Measurements from ENCODE around the gene KCNIP4. TPM values are rescaled to one million over a fixed set of nuclear protein-coding genes. Genes with fewer than 3 reads are reported as not detected.

The KCNIP4 gene
- total RNA-seq, 1 donor: not detected

DNA sequence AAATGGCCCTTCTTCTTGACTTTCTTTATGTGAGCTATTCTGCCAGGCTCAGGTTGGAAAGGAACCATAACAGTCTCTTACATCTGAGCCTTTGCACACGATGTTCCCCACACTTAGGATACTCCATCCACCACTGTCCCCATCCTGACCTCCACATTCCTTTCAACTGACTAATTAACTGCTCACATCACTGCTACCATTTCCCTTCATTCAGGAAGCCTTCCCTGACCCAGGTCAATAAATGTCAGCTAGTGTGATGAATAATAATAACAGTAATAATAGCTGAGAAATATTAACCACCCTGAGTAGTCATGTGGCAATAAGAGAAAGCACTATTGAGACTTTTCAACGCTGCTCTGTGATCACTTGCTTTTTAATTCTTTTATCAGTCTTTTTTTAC, 291.7 kb downstream of the KCNIP4 start:
- H4K20me1 ChIP-seq (ENCODE audit: insufficient read depth, low read length): no peaks in the 10 kb centered on the region
- H3K79me2 ChIP-seq (ENCODE audit: insufficient read depth, low read length): no peaks in the 10 kb centered on the region
- TF ChIP-seq, protein P1, sequence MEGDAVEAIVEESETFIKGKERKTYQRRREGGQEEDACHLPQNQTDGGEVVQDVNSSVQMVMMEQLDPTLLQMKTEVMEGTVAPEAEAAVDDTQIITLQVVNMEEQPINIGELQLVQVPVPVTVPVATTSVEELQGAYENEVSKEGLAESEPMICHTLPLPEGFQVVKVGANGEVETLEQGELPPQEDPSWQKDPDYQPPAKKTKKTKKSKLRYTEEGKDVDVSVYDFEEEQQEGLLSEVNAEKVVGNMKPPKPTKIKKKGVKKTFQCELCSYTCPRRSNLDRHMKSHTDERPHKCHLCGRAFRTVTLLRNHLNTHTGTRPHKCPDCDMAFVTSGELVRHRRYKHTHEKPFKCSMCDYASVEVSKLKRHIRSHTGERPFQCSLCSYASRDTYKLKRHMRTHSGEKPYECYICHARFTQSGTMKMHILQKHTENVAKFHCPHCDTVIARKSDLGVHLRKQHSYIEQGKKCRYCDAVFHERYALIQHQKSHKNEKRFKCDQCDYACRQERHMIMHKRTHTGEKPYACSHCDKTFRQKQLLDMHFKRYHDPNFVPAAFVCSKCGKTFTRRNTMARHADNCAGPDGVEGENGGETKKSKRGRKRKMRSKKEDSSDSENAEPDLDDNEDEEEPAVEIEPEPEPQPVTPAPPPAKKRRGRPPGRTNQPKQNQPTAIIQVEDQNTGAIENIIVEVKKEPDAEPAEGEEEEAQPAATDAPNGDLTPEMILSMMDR (IDR thresholded peaks at IDR 0.05; ENCODE audit: extremely low read depth, low read depth, low read length): no peak
- H3K4me2 ChIP-seq (ENCODE audit: insufficient read depth, low read length): no peak overlapping the region
- H3K27me3 ChIP-seq (ENCODE audit: insufficient read depth, low read length): no peaks in the 10 kb centered on the region
- no peaks in the 10 kb centered on the region for H3K36me3 ChIP-seq (ENCODE audit: insufficient read depth, low read length)
- no peaks in the 10 kb centered on the region for H3K4me1 ChIP-seq (ENCODE audit: insufficient read depth, low read length)
- no peaks in the 10 kb centered on the region for H3K9me3 ChIP-seq (ENCODE audit: low read depth, low read length)
- H2AFZ ChIP-seq (ENCODE audit: low read length): no peak overlapping the region
- no peak overlapping the region for H3K27ac ChIP-seq (ENCODE audit: low read depth, low read length)
- no peak for DNase-seq (ENCODE audit: insufficient read length, low spot score, missing footprints)
- no peak overlapping the region for H3K4me3 ChIP-seq (ENCODE audit: insufficient read depth, low read length)

DNA sequence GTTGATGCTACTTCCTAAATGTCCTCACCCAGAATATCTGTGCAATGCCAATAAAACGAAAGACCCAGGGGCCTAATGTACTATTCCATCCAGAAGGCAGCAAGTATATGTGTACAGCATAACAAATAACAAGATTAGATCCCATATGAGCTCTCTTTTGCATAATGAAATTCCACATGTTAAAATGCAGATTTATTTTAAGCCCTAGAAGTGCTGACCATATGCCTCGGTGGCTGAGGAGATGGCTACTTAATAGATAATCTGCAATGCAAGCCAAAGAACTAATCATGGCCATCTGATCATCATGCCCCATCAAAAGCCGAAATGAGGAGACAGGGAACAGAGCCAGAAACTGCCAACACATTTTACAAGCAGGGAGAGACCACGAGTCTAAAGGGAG, 293.5 kb downstream of the KCNIP4 start:
- H3K36me3 ChIP-seq (ENCODE audit: insufficient read depth, low read length): no peaks in the 10 kb centered on the region
- no peak overlapping the region for H2AFZ ChIP-seq (ENCODE audit: low read length)
- H3K79me2 ChIP-seq (ENCODE audit: insufficient read depth, low read length): no peaks in the 10 kb centered on the region
- no peak overlapping the region for H3K27ac ChIP-seq (ENCODE audit: low read depth, low read length)
- no peaks in the 10 kb centered on the region for H4K20me1 ChIP-seq (ENCODE audit: insufficient read depth, low read length)
- H3K4me2 ChIP-seq (ENCODE audit: insufficient read depth, low read length): no peak overlapping the region
- no peaks in the 10 kb centered on the region for H3K4me1 ChIP-seq (ENCODE audit: insufficient read depth, low read length)
- no peak for DNase-seq (ENCODE audit: insufficient read length, low spot score, missing footprints)
- H3K27me3 ChIP-seq (ENCODE audit: insufficient read depth, low read length): no peaks in the 10 kb centered on the region
- no peak overlapping the region for H3K4me3 ChIP-seq (ENCODE audit: insufficient read depth, low read length)
- TF ChIP-seq, protein P1 (IDR thresholded peaks at IDR 0.05; ENCODE audit: extremely low read depth, low read depth, low read length): no peak
- H3K9me3 ChIP-seq (ENCODE audit: low read depth, low read length): no peaks in the 10 kb centered on the region

DNA sequence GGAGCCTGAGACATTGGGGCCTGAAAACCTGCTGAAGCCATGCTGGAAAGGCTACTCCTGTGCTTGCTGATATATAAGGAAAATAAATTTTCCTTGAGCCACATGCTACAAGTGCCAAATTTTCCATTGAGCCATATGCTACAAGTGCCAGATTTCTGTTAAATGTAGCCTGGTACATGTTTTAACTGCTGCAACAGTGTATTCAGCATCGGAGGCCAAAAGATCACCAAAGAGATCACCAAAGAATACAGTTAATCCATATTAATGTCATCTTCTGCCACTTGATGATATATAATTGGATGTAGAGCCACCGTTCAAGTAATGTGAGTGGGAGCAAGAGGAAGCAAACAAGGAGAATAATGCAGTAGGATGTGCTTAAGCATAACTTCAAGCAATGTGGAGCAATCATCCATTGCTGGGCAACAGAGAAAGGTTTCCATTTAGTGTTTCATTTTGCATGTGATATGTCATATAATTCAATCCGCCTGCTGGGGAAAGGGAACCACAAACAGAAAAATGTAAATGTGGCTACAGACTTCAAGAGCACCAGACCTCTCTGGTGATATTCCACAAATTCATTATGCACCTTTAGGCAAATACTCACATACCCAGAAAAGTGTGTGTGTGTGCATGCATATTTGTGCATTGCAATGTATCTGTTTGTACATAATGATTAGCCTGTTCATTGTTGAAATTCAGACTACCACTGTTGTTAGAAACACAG, 295.9 kb downstream of the KCNIP4 start:
- H3K79me2 ChIP-seq (ENCODE audit: insufficient read depth, low read length): no peaks in the 10 kb centered on the region
- H3K36me3 ChIP-seq (ENCODE audit: insufficient read depth, low read length): no peaks in the 10 kb centered on the region
- no peak overlapping the region for H3K4me2 ChIP-seq (ENCODE audit: insufficient read depth, low read length)
- no peaks in the 10 kb centered on the region for H3K4me1 ChIP-seq (ENCODE audit: insufficient read depth, low read length)
- no peak overlapping the region for H3K27ac ChIP-seq (ENCODE audit: low read depth, low read length)
- no peaks in the 10 kb centered on the region for H3K9me3 ChIP-seq (ENCODE audit: low read depth, low read length)
- no peaks in the 10 kb centered on the region for H4K20me1 ChIP-seq (ENCODE audit: insufficient read depth, low read length)
- no peak for DNase-seq (ENCODE audit: insufficient read length, low spot score, missing footprints)
- H3K27me3 ChIP-seq (ENCODE audit: insufficient read depth, low read length): no peaks in the 10 kb centered on the region
- H3K4me3 ChIP-seq (ENCODE audit: insufficient read depth, low read length): no peak overlapping the region
- H2AFZ ChIP-seq (ENCODE audit: low read length): no peak overlapping the region
- TF ChIP-seq, protein P1 (IDR thresholded peaks at IDR 0.05; ENCODE audit: extremely low read depth, low read depth, low read length): no peak

DNA sequence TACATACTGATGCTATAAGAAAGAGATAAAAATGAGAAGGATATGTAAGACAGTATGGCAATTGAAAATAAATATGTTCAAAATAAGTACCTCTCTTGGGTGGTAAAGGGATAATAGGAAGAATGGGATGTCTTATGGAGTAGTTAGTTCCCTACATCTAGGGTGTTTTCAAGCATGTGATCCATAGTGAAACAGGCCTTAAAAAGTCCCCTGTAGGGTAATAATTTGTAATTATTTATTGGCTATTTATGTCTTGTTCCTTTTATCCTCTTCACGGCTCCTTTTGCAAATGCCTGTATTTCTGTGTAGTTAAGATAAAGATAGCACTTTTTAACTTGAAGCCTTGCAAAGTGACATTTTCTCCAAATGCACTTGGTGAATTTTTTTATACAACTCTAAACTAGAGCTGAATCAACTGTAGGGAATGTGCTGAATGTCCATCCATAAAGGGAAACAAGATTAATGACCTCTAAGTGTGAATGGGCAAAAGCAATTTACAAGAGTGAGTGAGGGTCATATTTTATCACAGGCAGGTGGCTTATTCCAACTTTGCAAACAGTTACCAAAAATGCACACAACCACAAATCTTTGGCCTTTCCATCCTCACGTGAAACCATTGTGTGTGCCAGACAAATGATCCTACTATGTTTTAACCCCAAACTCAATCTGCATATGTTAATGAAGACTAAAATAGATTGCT, 299.0 kb downstream of the KCNIP4 start:
- H3K9me3 ChIP-seq (ENCODE audit: low read depth, low read length): no peaks in the 10 kb centered on the region
- no peaks in the 10 kb centered on the region for H3K36me3 ChIP-seq (ENCODE audit: insufficient read depth, low read length)
- H3K4me1 ChIP-seq (ENCODE audit: insufficient read depth, low read length): no peaks in the 10 kb centered on the region
- DNase-seq (ENCODE audit: insufficient read length, low spot score, missing footprints): no peak
- no peak overlapping the region for H3K4me2 ChIP-seq (ENCODE audit: insufficient read depth, low read length)
- H2AFZ ChIP-seq (ENCODE audit: low read length): no peak overlapping the region
- no peaks in the 10 kb centered on the region for H3K79me2 ChIP-seq (ENCODE audit: insufficient read depth, low read length)
- TF ChIP-seq, protein P1 (IDR thresholded peaks at IDR 0.05; ENCODE audit: extremely low read depth, low read depth, low read length): no peak
- no peaks in the 10 kb centered on the region for H3K27me3 ChIP-seq (ENCODE audit: insufficient read depth, low read length)
- no peaks in the 10 kb centered on the region for H4K20me1 ChIP-seq (ENCODE audit: insufficient read depth, low read length)
- no peak overlapping the region for H3K27ac ChIP-seq (ENCODE audit: low read depth, low read length)
- H3K4me3 ChIP-seq (ENCODE audit: insufficient read depth, low read length): no peak overlapping the region
